ENCODE measurements around the gene ST6GALNAC4. TPM values are rescaled to one million over a fixed set of nuclear protein-coding genes. Genes with fewer than 3 reads are reported as not detected.
"Not testable (repeated sequence)": the region's sequence is repeated elsewhere in the genome, so short reads cannot be mapped to it uniquely, and the experiment has no call there.

ST6GALNAC4 gene
- total RNA-seq, 1 experiment from 2014 or later = 12.8 TPM

DNA sequence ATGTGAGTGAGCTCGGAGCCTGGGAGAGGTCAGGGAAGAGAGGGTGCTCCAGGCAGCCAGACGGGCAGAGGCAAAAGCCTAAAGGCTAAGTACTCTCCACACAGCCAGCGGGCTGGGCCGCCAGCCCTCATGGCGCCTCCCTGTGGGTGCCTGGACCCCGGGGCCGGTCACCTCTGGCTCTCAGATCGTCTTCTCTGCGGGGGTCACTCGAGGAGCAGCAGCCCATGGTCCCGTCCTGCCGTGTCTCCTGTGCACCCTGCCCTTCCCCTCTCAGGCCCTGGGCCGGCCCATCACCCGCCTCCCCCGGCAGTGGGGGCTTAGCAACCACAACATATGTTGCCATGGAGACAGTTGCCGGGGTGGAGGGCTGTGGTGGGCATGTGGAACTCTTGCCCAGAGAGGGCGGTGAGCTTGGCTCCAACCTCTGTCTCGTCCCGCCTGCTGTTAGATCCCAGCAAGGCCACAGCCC, 43.6 kb downstream of the ST6GALNAC4 start:
- peaks cover 5% of the 10 kb centered on the region for H3K36me3 Mint-ChIP-seq (ENCODE audit: insufficient read depth, unreplicated experiment)
- no peak overlapping the region for H3K27ac Mint-ChIP-seq (ENCODE audit: unreplicated experiment)
- no peaks in the 10 kb centered on the region for H3K4me1 Mint-ChIP-seq (ENCODE audit: low read depth, unreplicated experiment)
- CTCF ChIA-PET = interaction anchor here (0.6 to 1.1 kb wide), 2 partner anchors 138 to 145 kb away, joined by 5 to 8 read pairs; partner anchors contain the start of gene TOR2A
- intact Hi-C loops (cut with micrococcal nuclease; ENCODE audit: unreplicated experiment) = loop anchor here (5.0 kb wide), 1 partner anchor 136 kb away; the partner anchor contains the start of gene TOR2A
- H3K27me3 Mint-ChIP-seq (ENCODE audit: unreplicated experiment) = no peaks in the 10 kb centered on the region
- DNase-seq = no peak
- TF ChIP-seq, protein P1, sequence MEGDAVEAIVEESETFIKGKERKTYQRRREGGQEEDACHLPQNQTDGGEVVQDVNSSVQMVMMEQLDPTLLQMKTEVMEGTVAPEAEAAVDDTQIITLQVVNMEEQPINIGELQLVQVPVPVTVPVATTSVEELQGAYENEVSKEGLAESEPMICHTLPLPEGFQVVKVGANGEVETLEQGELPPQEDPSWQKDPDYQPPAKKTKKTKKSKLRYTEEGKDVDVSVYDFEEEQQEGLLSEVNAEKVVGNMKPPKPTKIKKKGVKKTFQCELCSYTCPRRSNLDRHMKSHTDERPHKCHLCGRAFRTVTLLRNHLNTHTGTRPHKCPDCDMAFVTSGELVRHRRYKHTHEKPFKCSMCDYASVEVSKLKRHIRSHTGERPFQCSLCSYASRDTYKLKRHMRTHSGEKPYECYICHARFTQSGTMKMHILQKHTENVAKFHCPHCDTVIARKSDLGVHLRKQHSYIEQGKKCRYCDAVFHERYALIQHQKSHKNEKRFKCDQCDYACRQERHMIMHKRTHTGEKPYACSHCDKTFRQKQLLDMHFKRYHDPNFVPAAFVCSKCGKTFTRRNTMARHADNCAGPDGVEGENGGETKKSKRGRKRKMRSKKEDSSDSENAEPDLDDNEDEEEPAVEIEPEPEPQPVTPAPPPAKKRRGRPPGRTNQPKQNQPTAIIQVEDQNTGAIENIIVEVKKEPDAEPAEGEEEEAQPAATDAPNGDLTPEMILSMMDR (IDR thresholded peaks at IDR 0.05; ENCODE audit: unreplicated experiment) = no peak
- H3K9me3 Mint-ChIP-seq (ENCODE audit: low read depth, unreplicated experiment) = no peaks in the 10 kb centered on the region
- no TSS peak for BruUV-seq (replicated peaks)
- H3K4me3 Mint-ChIP-seq (ENCODE audit: low read depth, unreplicated experiment) = no peak overlapping the region

DNA sequence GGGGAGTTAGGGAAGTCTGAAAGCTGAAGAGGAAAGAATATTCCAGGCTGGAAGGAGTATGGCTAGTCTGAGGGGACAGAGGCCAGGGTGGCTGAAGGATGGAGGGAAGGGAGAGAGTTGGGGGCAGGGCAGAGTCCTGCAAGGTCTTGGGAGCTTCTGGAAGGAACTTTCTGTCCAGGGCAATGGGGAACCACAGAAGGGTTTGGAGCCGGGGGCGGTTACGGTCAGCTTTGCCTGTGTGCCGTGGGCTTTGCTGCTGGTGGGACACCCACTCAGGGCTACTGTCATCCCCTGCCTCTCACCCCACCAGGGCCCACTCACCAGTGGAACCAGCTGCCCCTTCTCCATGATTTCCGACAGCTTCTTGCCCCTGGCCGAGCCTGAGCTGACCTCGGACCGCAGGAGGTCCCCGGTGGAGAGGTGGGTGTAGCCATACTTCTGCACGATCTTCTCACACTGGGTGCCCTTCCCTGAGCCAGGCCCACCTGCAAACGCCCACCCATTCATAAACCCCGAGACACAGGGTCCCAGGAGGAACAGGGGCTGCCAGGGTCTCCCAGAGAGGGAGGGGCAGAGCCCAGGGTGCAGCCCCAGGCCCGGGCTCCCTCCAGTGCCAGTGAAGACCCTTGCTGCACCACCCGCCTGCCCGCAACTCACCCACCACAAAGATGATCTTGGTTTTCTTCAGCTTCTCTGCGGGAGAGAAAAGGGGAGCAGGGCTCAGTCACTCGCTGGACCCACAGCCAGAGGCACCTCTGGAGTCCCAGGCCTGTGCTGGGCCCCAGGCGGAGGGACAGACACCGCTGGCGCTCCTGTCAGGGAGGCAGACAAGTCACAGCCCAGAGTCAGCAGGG, 44.2 kb downstream of the ST6GALNAC4 start:
- intact Hi-C loops (cut with micrococcal nuclease; ENCODE audit: unreplicated experiment) = loop anchor here (5.0 kb wide), 1 partner anchor 135 kb away; the partner anchor contains the start of gene TOR2A
- DNase-seq = no peak
- H3K36me3 Mint-ChIP-seq (ENCODE audit: insufficient read depth, unreplicated experiment) = no peaks in the 10 kb centered on the region
- TF ChIP-seq, protein P1 (IDR thresholded peaks at IDR 0.05; ENCODE audit: unreplicated experiment) = no peak
- no peaks in the 10 kb centered on the region for H3K9me3 Mint-ChIP-seq (ENCODE audit: low read depth, unreplicated experiment)
- CTCF ChIA-PET = interaction anchor here (0.6 kb wide), 1 partner anchor 146 kb away, joined by 8 read pairs; no protein-coding TSS in a partner anchor
- no peaks in the 10 kb centered on the region for H3K4me1 Mint-ChIP-seq (ENCODE audit: low read depth, unreplicated experiment)
- no TSS peak for BruUV-seq (replicated peaks)
- H3K4me3 Mint-ChIP-seq (ENCODE audit: low read depth, unreplicated experiment) = no peak overlapping the region
- H3K27me3 Mint-ChIP-seq (ENCODE audit: unreplicated experiment) = no peaks in the 10 kb centered on the region
- no peak overlapping the region for H3K27ac Mint-ChIP-seq (ENCODE audit: unreplicated experiment)

DNA sequence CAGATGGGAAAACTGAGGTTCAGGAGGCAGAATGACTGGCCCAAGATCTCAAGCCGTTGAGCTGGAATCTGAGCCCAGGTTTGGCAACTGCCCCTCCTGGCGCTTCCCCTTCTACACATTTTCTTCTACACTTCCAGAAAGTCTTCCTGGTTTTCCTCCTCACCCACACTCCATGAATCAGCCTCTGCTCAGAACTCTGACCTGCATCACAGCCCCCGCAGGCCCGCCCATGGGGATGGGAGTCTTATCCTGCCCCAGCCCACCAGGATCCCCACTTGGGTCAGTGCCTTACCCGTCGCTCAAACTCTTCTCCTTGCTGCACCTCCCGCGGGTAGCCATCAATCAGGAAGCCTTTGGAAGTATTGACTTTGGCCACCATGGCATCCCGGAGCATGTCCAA, 45.3 kb downstream of the ST6GALNAC4 start:
- no peak for DNase-seq
- H3K27ac Mint-ChIP-seq (ENCODE audit: unreplicated experiment) = no peak overlapping the region
- H3K27me3 Mint-ChIP-seq (ENCODE audit: unreplicated experiment) = no peaks in the 10 kb centered on the region
- H3K36me3 Mint-ChIP-seq (ENCODE audit: insufficient read depth, unreplicated experiment) = no peaks in the 10 kb centered on the region
- no peak overlapping the region for H3K4me3 Mint-ChIP-seq (ENCODE audit: low read depth, unreplicated experiment)
- TF ChIP-seq, protein P1 (IDR thresholded peaks at IDR 0.05; ENCODE audit: unreplicated experiment) = no peak
- no TSS peak for BruUV-seq (replicated peaks)
- CTCF ChIA-PET = interaction anchor here (0.6 kb wide), 1 partner anchor 158 kb away, joined by 3 read pairs; no protein-coding TSS in a partner anchor
- H3K9me3 Mint-ChIP-seq (ENCODE audit: low read depth, unreplicated experiment) = no peaks in the 10 kb centered on the region
- no peaks in the 10 kb centered on the region for H3K4me1 Mint-ChIP-seq (ENCODE audit: low read depth, unreplicated experiment)
- intact Hi-C loops (cut with micrococcal nuclease; ENCODE audit: unreplicated experiment) = loop anchor here (5.0 kb wide), 1 partner anchor 134 kb away; the partner anchor contains the start of gene TOR2A

DNA sequence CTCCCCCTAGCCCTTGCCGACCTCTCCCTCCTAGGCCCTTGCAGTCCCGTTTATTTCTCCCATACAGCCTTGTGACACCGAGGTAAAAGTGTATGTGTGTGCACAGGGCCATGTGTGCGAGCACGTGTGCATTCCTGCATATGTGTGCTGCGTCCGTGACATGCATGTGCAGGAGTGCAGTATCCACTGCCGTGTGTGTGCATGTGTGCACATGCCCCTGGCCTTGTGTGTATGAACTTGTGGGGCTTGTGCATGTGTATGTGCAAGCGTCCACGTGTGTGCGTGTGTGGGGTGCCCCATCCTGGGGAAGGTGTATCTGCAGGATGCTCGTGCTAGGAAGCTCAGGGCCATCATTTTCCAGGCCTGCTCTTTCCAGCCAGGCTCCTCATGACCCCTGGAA, 46.0 kb downstream of the ST6GALNAC4 start:
- Mint-ChIP-seq H3K36me3 (ENCODE audit: insufficient read depth, unreplicated experiment) (no peaks in the 10 kb centered on the region), H3K4me1 (ENCODE audit: low read depth, unreplicated experiment) (no peaks in the 10 kb centered on the region), H3K27me3 (ENCODE audit: unreplicated experiment) (no peaks in the 10 kb centered on the region), H3K4me3 (ENCODE audit: low read depth, unreplicated experiment) (no peak overlapping the region), H3K27ac (ENCODE audit: unreplicated experiment) (no peak overlapping the region), H3K9me3 (ENCODE audit: low read depth, unreplicated experiment) (no peaks in the 10 kb centered on the region)
- CTCF ChIA-PET = interaction anchor here (0.6 kb wide), 1 partner anchor 159 kb away, joined by 3 read pairs; no protein-coding TSS in a partner anchor
- no TSS peak for BruUV-seq (replicated peaks)
- no peak for DNase-seq
- TF ChIP-seq, protein P1 (IDR thresholded peaks at IDR 0.05; ENCODE audit: unreplicated experiment) = no peak
- intact Hi-C loops (cut with micrococcal nuclease; ENCODE audit: unreplicated experiment) = loop anchor here (5.0 kb wide), 1 partner anchor 134 kb away; the partner anchor contains the start of gene TOR2A

DNA sequence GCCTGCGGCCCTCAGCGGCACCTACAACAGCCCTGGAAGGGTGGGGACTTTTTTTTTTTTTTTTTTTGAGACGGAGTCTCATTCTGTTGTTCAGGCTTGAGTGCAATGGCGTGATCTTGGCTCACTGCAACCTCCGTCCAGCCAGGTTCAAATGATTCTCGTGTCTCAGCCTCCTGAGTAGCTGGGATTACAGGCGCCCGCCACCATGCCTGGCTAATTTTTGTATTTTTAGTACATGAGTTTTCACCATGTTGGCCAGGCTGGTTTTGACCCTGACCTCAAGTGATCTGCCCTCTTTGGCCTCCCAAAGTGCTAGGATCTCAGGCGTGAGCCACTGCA, 46.7 kb downstream of the ST6GALNAC4 start:
- BruUV-seq (replicated peaks); H3K4me1 Mint-ChIP-seq (ENCODE audit: low read depth, unreplicated experiment); H3K27ac Mint-ChIP-seq (ENCODE audit: unreplicated experiment); DNase-seq; H3K27me3 Mint-ChIP-seq (ENCODE audit: unreplicated experiment); H3K9me3 Mint-ChIP-seq (ENCODE audit: low read depth, unreplicated experiment); H3K4me3 Mint-ChIP-seq (ENCODE audit: low read depth, unreplicated experiment); H3K36me3 Mint-ChIP-seq (ENCODE audit: insufficient read depth, unreplicated experiment): not testable (repeated sequence)
- intact Hi-C loops (cut with micrococcal nuclease; ENCODE audit: unreplicated experiment) = loop anchor here (5.0 kb wide), 1 partner anchor 133 kb away; the partner anchor contains the start of gene TOR2A
- CTCF ChIA-PET = interaction anchor here (0.7 to 2.4 kb wide), 9 partner anchors 45 to 923 kb away, joined by 3 to 21 read pairs (median 4); partner anchors contain the start of genes FPGS and TOR2A

All from Calu3 (cell line).